PC-9 (cell line): ENCODE data around the gene TRIO. TPM values are rescaled to one million over a fixed set of nuclear protein-coding genes. Genes with fewer than 3 reads are reported as not detected.
A peak's percentile ranks its signal among the peaks of the same experiment; 100 is the strongest.

Experiments
- BruUV-seq: library from RNA; stranded (reverse); fragments of 400-500 nt; replicated peaks from 2 replicates; lab custom pipeline; 2021; lab: Mats Ljungman, UMichigan
- CTCF ChIA-PET: fragments of 300-600 bp; sonication (Branson Sonifier 250); formaldehyde crosslinking; loops from one replicate; lab custom pipeline; 2022; ENCODE audit warnings: antibody characterized with exemption; lab: Charles Lee
- POLR2A ChIA-PET: fragments of 300-600 bp; sonication (Branson Sonifier 250); formaldehyde crosslinking; loops from one replicate; lab custom pipeline; 2022; ENCODE audit warnings: antibody characterized with exemption; ENCODE audit not compliant: unreplicated experiment; lab: Charles Lee
- DNase-seq, 2 experiments: peaks; one replicate each; pipeline versions ENCODE4 v3.0.0 to v3.0.0-alpha.2; 2015 to 2022; ENCODE audit warnings: mixed read lengths in 1 of 2
- H2AFZ ChIP-seq: fragments of 200-600 bp; sonication (generic); 2 replicates; pipeline ENCODE4 v1.8.1; 2017; ENCODE audit warnings: antibody characterized with exemption
- H3F3A ChIP-seq: fragments of 200-600 bp; sonication (generic); 2 replicates; pipeline ENCODE4 v1.8.1; 2017; ENCODE audit warnings: antibody characterized with exemption, mild to moderate bottlenecking, low read depth; ENCODE audit not compliant: insufficient read depth
- H3K27ac ChIP-seq: fragments of 200-600 bp; sonication (generic); 2 replicates; pipeline ENCODE4 v1.6.1; 2016; ENCODE audit warnings: mixed run types
- H3K27me3 ChIP-seq: fragments of 200-600 bp; sonication (generic); 2 replicates; pipeline ENCODE4 v1.6.1; 2016; ENCODE audit warnings: low read depth, mixed run types; ENCODE audit not compliant: insufficient read depth
- H3K36me3 ChIP-seq: fragments of 200-600 bp; sonication (generic); 2 replicates; pipeline ENCODE4 v1.6.1; 2016; ENCODE audit warnings: low read depth, mixed run types
- H3K4me1 ChIP-seq: fragments of 200-600 bp; sonication (generic); replicated peaks from 2 replicates; pipeline ENCODE4 v1.6.1; 2016; ENCODE audit warnings: mixed run types; ENCODE audit not compliant: insufficient read depth
- H3K4me2 ChIP-seq: fragments of 200-600 bp; sonication (generic); 2 replicates; pipeline ENCODE4 v1.6.1; 2017; ENCODE audit warnings: mixed run types
- H3K4me3 ChIP-seq: fragments of 200-600 bp; sonication (generic); 2 replicates; pipeline ENCODE4 v1.6.1; 2016; ENCODE audit warnings: mixed run types
- H3K79me2 ChIP-seq: fragments of 200-600 bp; sonication (generic); 2 replicates; pipeline ENCODE4 v1.6.1; 2017; ENCODE audit warnings: low read depth, mixed run types
- H3K9me2 ChIP-seq: fragments of 200-600 bp; sonication (generic); 2 replicates; pipeline ENCODE4 v1.8.1; 2017; ENCODE audit warnings: mild to moderate bottlenecking; ENCODE audit not compliant: insufficient read depth
- H3K9me3 ChIP-seq: fragments of 200-600 bp; sonication (generic); 2 replicates; pipeline ENCODE4 v1.8.1; 2016; ENCODE audit warnings: low read depth; ENCODE audit not compliant: insufficient read depth
- H4K20me1 ChIP-seq: fragments of 200-600 bp; sonication (generic); 2 replicates; pipeline ENCODE4 v1.8.1; 2017; ENCODE audit not compliant: insufficient read depth
- EZH2 ChIP-seq: fragments of 200-600 bp; sonication (generic); IDR thresholded peaks from 2 replicates; pipeline ENCODE4 v1.8.0; 2017; ENCODE audit warnings: antibody characterized with exemption, low read depth
- intact Hi-C: fragments of 100-400 bp; cut with micrococcal nuclease; formaldehyde crosslinking; loops from one replicate; pipeline ENCODE4 v1.10.0; 2022; ENCODE audit not compliant: unreplicated experiment
- total RNA-seq: library from RNA; stranded (reverse); gene quantifications from 2 replicates; pipeline ENCODE4 v1.2.3, GENCODE V29; 2021
- TF ChIP-seq, protein P1 (sequence below): fragments of 200-600 bp; sonication (generic); conservative IDR thresholded peaks from 2 replicates; pipeline ENCODE4 v1.6.1; 2017; ENCODE audit warnings: mixed run types, antibody characterized with exemption, mild to moderate bottlenecking, moderate library complexity

The TRIO gene
- total RNA-seq, 1 experiment from 2014 or later: 596 TPM

DNA sequence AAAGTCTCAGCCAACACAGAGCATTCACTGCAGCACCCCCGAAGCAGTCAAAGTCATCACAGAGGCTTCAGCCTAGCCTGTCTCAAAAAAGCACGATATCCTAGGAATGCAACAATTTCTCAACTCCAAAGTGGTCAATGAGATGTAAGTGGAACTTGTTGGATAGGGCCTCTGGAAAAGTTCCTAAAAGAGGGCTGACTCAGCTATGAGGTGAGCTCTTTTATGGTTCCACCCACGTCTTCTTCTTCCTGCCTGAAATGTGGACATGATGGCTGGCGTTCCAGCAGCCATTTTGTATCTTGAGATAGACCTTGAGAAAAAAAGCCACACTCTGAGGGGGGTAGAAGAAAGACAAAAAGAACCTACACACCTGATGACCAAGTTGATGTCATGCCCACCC, 32.5 kb upstream of the TRIO start:
- Histone ChIP-seq H3K4me1 (peaks cover 12% of the 10 kb centered on the region), H3F3A (peaks cover 8% of the 10 kb centered on the region; the same call in 1 of the 2 replicates), H4K20me1 (no peaks in the 10 kb centered on the region), H3K27me3 (no peaks in the 10 kb centered on the region), H3K4me3 (no peak overlapping the region), H3K9me2 (no peaks in the 10 kb centered on the region), H3K4me2 (no peak overlapping the region), H3K36me3 (no peaks in the 10 kb centered on the region), H3K9me3 (peaks cover 6% of the 10 kb centered on the region; the same call in 1 of the 2 replicates), H2AFZ (0 out of 2 replicates have a peak overlapping the region, but pooled peaks have one; percentile 25), H3K79me2 (no peaks in the 10 kb centered on the region), H3K27ac (no peak overlapping the region)
- peak; percentile 35 to 48 for DNase-seq
- no TSS peak for BruUV-seq
- intact Hi-C loops: loop anchor here (1.0 kb wide), 1 partner anchor 32 kb away; no protein-coding TSS in a partner anchor
- ChIA-PET POLR2A (interaction anchor here (0.5 to 1.1 kb wide), 8 partner anchors 28 to 349 kb away, joined by 3 to 14 read pairs (median 6); no protein-coding TSS in a partner anchor), CTCF (interaction anchor here (0.6 to 1.6 kb wide), 5 partner anchors 72 to 186 kb away, joined by 3 to 5 read pairs (median 4); no protein-coding TSS in a partner anchor)
- TF ChIP-seq EZH2: no peak
- TF ChIP-seq, protein P1, sequence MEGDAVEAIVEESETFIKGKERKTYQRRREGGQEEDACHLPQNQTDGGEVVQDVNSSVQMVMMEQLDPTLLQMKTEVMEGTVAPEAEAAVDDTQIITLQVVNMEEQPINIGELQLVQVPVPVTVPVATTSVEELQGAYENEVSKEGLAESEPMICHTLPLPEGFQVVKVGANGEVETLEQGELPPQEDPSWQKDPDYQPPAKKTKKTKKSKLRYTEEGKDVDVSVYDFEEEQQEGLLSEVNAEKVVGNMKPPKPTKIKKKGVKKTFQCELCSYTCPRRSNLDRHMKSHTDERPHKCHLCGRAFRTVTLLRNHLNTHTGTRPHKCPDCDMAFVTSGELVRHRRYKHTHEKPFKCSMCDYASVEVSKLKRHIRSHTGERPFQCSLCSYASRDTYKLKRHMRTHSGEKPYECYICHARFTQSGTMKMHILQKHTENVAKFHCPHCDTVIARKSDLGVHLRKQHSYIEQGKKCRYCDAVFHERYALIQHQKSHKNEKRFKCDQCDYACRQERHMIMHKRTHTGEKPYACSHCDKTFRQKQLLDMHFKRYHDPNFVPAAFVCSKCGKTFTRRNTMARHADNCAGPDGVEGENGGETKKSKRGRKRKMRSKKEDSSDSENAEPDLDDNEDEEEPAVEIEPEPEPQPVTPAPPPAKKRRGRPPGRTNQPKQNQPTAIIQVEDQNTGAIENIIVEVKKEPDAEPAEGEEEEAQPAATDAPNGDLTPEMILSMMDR: no peak

DNA sequence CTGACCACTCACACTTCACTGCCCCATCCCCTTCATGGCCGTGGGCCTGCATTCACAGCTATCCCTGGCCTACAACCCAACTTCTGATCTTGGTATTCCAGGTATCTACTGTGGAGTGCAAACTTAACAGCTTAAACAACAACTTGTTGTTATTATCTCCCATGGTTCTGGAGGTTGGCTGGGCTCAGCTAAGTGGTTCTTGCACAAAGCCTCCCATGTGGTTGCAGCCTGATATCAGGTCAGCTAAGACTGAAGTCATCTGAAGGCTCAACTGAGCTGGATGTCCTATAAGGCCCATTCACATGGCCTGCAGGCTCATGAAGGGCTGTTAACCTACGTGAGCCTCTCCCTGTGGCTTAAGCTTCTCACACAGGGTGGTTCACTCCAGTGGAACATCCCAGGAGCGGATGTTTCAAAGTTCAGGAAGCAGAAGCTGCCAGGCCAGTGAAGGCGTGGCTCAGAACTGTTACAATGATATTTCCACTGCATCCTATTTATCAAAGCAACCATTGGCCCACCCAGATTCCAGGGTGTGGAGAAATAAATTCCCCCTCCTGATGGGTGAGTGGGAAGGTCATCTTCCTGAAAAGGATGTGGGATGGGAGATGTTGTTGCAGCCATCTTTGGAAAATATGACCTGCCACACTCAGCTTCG, 30.0 kb upstream of the TRIO start:
- no peaks in the 10 kb centered on the region for H4K20me1 ChIP-seq
- H3K27ac ChIP-seq: no peak overlapping the region
- H3F3A ChIP-seq: 0 out of 2 replicates have a peak, but pooled peaks cover 3% of the 10 kb centered on the region
- CTCF ChIA-PET: interaction anchor here (0.8 to 1.0 kb wide), 2 partner anchors 29 to 126 kb away, joined by 3 read pairs; no protein-coding TSS in a partner anchor
- H3K9me2 ChIP-seq: no peaks in the 10 kb centered on the region
- peaks cover 10% of the 10 kb centered on the region; the same call in 1 of the 2 replicates for H3K4me1 ChIP-seq
- H2AFZ ChIP-seq: no peak overlapping the region
- no peak overlapping the region for H3K4me3 ChIP-seq
- TF ChIP-seq, protein P1: no peak
- TF ChIP-seq EZH2: no peak
- peaks cover 6% of the 10 kb centered on the region; the same call in 1 of the 2 replicates for H3K9me3 ChIP-seq
- BruUV-seq: no TSS peak
- H3K27me3 ChIP-seq: no peaks in the 10 kb centered on the region
- H3K36me3 ChIP-seq: no peaks in the 10 kb centered on the region
- intact Hi-C loops: no loop called here
- DNase-seq: no peak
- H3K4me2 ChIP-seq: no peak overlapping the region
- H3K79me2 ChIP-seq: no peaks in the 10 kb centered on the region
- POLR2A ChIA-PET: no interaction called here

DNA sequence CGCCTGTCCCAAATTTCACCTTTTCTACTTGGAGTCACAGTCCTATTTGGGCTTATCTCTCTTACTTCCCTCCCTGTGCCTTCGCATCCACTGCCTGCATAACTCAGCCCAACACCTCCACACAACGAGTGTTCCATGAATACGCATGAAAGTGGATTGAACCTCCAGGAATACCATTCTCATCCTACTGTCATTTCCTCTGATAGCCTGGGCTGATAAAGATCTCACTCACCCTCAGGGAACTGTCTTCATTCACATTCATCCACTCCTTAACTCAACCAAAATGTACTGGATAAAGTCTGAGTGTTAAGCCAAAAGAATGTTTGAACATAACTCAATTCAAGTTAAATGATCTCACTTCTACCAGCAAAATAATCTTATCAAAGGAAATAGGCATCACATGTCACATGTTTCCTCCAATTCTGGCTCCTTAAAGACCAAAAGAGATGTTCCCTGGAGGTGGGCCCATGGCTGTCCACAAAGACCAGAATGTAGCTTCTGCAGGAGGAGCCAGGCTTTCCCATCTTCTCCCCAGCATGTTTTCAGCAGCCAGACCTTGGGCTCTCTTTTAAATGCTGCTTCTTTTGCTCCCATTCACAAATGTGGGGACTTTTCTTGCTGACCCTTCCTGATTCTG, 28.4 kb upstream of the TRIO start:
- Histone ChIP-seq H2AFZ (no peak overlapping the region), H3K27ac (no peak overlapping the region), H3K4me2 (no peak overlapping the region), H4K20me1 (no peaks in the 10 kb centered on the region), H3K4me1 (peaks cover 5% of the 10 kb centered on the region; the same call in 1 of the 2 replicates), H3K4me3 (no peak overlapping the region), H3F3A (no peaks in the 10 kb centered on the region), H3K36me3 (no peaks in the 10 kb centered on the region), H3K79me2 (no peaks in the 10 kb centered on the region), H3K9me2 (no peaks in the 10 kb centered on the region), H3K27me3 (no peaks in the 10 kb centered on the region), H3K9me3 (peaks cover 6% of the 10 kb centered on the region; the same call in 1 of the 2 replicates)
- no peak for TF ChIP-seq EZH2
- TF ChIP-seq, protein P1: no peak
- no TSS peak for BruUV-seq
- no peak for DNase-seq
- intact Hi-C loops: no loop called here
- POLR2A ChIA-PET: no interaction called here
- CTCF ChIA-PET: no interaction called here
